Measurements from ENCODE around the gene DGKE. TPM values are rescaled to one million over a fixed set of nuclear protein-coding genes. Genes with fewer than 3 reads are reported as not detected.

Gene DGKE
- total RNA-seq, 1 donor from 2014 or later, result 8.6 TPM

GRCh38 chr17:56899403-56899802 is 65.5 kb downstream of the DGKE start:
- TF ChIP-seq CTCF (IDR thresholded peaks at IDR 0.05; ENCODE audit: unreplicated experiment), result no peak
- Mint-ChIP-seq H3K27ac (no peak overlapping the region), H3K4me3 (no peak overlapping the region), H3K27me3 (ENCODE audit: low read depth) (no peaks in the 10 kb centered on the region), H3K36me3 (peaks cover 53% of the 10 kb centered on the region), H3K9me3 (peaks cover 4% of the 10 kb centered on the region), H3K4me1 (peaks cover 5% of the 10 kb centered on the region)
- DNase-seq (ENCODE audit: low spot score in 2 of 2, unreplicated experiment in 2 of 2), result no peak

GRCh38 chr17:56902348-56902747 is 68.4 kb downstream of the DGKE start:
- Mint-ChIP-seq H3K27me3 (ENCODE audit: low read depth) (no peaks in the 10 kb centered on the region), H3K4me1 (no peaks in the 10 kb centered on the region), H3K4me3 (no peak overlapping the region), H3K9me3 (peaks cover 4% of the 10 kb centered on the region), H3K27ac (no peak overlapping the region), H3K36me3 (peaks cover 52% of the 10 kb centered on the region)
- no peak for DNase-seq (ENCODE audit: low spot score in 2 of 2, unreplicated experiment in 2 of 2)
- TF ChIP-seq CTCF (IDR thresholded peaks at IDR 0.05; ENCODE audit: unreplicated experiment), result no peak

- TF ChIP-seq CTCF (IDR thresholded peaks at IDR 0.05; ENCODE audit: unreplicated experiment), result no peak
- Mint-ChIP-seq H3K27me3 (ENCODE audit: low read depth) (no peaks in the 10 kb centered on the region), H3K4me1 (no peaks in the 10 kb centered on the region), H3K9me3 (peaks cover 4% of the 10 kb centered on the region), H3K27ac (no peak overlapping the region), H3K4me3 (no peak overlapping the region), H3K36me3 (peaks cover 50% of the 10 kb centered on the region)
- no peak for DNase-seq (ENCODE audit: low spot score in 2 of 2, unreplicated experiment in 2 of 2)
These were observed 69.6 kb downstream of the DGKE start for GRCh38 chr17:56903560-56903959.

GRCh38 chr17:56908001-56908542 is 74.1 kb downstream of the DGKE start:
- Mint-ChIP-seq H3K36me3 (peaks cover 40% of the 10 kb centered on the region), H3K4me1 (peaks cover 14% of the 10 kb centered on the region), H3K27ac (no peak overlapping the region), H3K4me3 (no peak overlapping the region), H3K9me3 (peaks cover 4% of the 10 kb centered on the region), H3K27me3 (ENCODE audit: low read depth) (no peaks in the 10 kb centered on the region)
- TF ChIP-seq CTCF (IDR thresholded peaks at IDR 0.05; ENCODE audit: unreplicated experiment), result no peak
- no peak for DNase-seq (ENCODE audit: low spot score in 2 of 2, unreplicated experiment in 2 of 2)

GRCh38 chr17:56909742-56910508 is 76.0 kb downstream of the DGKE start:
- Mint-ChIP-seq H3K4me1 (peaks cover 20% of the 10 kb centered on the region), H3K36me3 (peaks cover 24% of the 10 kb centered on the region), H3K27ac (no peak overlapping the region), H3K4me3 (no peak overlapping the region), H3K9me3 (no peaks in the 10 kb centered on the region), H3K27me3 (ENCODE audit: low read depth) (no peaks in the 10 kb centered on the region)
- TF ChIP-seq CTCF (IDR thresholded peaks at IDR 0.05; ENCODE audit: unreplicated experiment), result no peak
- no peak for DNase-seq (ENCODE audit: low spot score in 2 of 2, unreplicated experiment in 2 of 2)
